GM20000 (cell line): Measurements from ENCODE around the gene GPR161.

Experiments
- DNase-seq: peaks from one replicate; pipeline ENCODE4 v3.0.0; 2012; ENCODE audit warnings: low spot score
- CTCF ChIP-seq: IDR thresholded peaks from 2 replicates; pipeline ENCODE4 v1.5.1; 2012; ENCODE audit warnings: mild to moderate bottlenecking, control low read depth; ENCODE audit errors: extremely low read depth, missing control alignments

The GPR161 gene

GRCh38 chr1:168096296-168097165 is 40.2 kb downstream of the GPR161 start:
- TF ChIP-seq CTCF = no peak

DNA sequence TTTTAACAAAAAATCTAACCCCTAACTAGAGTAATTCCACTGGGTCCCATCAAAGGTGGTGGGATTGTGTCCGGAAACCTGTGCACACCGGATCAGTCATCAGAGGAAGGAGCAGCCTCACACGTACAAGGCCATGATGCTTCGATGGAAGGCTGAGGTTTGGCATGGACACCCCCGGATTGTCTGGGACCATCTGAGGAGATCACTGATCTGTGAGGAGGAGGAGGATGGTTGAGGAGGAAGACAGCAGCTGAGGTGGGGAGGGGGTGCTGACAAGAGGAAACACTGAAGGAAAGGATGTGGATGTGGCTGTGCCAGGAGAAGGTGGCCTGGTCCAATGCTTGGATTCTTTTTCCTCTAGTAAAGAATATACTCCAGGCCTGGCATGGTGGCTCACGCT is 41.3 kb downstream of the GPR161 start:
- DNase-seq = no peak
- TF ChIP-seq CTCF = no peak

More at GRCh38 chr1:168096296-168097165, 40.2 kb downstream of the GPR161 start:
- no peak for DNase-seq

DNA sequence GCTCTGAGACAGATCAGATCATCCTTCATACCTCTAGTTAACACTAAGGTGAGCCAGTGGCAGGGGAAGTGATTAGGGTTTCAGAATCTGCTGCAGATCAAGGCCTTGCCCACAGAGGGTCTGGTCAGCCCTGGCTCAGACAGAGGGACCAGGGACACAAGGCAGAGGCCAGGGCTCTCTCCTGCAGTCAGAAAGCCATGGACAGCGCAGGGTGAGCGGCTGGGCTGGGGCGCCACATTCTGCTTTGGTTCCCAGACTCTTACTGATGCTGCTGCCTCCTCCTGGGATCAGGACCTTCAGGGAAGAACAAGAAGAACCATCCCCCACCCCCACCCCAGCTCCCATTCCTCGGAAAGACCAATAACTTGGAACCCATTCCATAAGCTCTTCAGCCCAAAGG is 43.1 kb downstream of the GPR161 start:
- no peak for TF ChIP-seq CTCF
- DNase-seq = no peak

DNA sequence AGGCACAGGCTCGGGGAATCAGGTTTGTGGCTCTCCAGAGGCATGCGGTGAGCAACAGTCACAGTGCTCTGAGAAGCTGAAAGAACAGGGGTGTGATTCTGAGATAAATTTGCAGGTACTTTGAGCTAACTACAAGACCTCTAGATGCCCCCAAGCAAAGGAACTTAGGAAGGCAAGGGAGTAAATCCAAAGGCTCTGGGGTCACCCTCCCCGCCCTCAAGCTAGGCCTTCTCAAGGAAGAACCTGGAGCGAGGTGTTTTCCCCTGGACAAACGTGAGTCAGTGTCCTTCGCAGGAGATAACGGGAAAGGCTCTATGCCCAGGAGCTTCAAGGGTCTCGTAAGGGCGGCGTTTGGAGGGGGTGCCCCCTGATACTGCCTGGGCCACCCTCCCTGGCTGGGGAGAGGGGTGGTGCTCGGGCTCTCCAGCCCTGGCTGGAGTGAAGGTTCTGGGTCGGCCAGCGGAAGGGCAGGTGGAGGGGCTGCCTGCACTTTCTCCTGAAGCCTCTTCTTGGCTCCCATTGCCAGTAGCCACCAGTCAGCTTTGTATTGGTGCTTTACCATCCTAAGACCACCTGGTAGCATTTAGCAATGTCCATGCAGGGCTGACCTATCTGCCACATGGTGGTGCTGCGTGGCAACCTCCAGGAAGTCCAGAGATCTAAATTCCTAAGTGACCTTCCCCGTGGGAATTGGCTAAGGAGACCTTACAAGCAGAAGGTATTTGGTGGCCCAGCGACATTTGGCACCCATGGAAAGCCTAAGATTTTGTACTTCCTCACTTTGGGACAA is 44.0 kb downstream of the GPR161 start:
- DNase-seq = no peak
- TF ChIP-seq CTCF = no peak

- no peak for DNase-seq
- TF ChIP-seq CTCF = no peak
These were observed 44.8 kb downstream of the GPR161 start for GRCh38 chr1:168091720-168092550.

GRCh38 chr1:168091063-168091462 is 45.7 kb downstream of the GPR161 start:
- DNase-seq = no peak

More at GRCh38 chr1:168091063-168091462, 45.7 kb downstream of the GPR161 start:
- no peak for TF ChIP-seq CTCF
